A549 (cell line): ENCODE measurements around the gene NR2C2. TPM values are rescaled to one million over a fixed set of nuclear protein-coding genes. Genes with fewer than 3 reads are reported as not detected.

Experiments used
- ATAC-seq, 2 experiments: fragments of 200-7000 bp in 1 of 2; fragments of >200 bp in 1 of 2; cut with Nextera tagmentation in 1 of 2; cut with Tn5 transposase in 1 of 2; 3 replicates each; pipeline versions ENCODE4 v1.8.0 to v1.9.1; 2018 to 2020; ENCODE audit warnings: mild to moderate bottlenecking in 1 of 2, moderate library complexity in 1 of 2
- CTCF ChIA-PET: fragments of 300-600 bp; sonication (Branson Sonifier 250); formaldehyde crosslinking; extraction: SDS; loops from one replicate; lab custom pipeline; 2021; ENCODE audit warnings: antibody characterized with exemption, inconsistent platforms; lab: Yijun Ruan, JAX
- POLR2A ChIA-PET: fragments of 350-600 bp; formaldehyde crosslinking; extraction: SDS; loops from one replicate; lab custom pipeline; 2021; ENCODE audit warnings: antibody characterized with exemption, inconsistent platforms; lab: Yijun Ruan, JAX
- DNase-seq, 2 experiments: peaks; one replicate each; pipeline versions ENCODE4 v3.0.0 to v3.0.0-alpha.2; 2011 to 2016; ENCODE audit warnings: low read depth in 1 of 2, low spot score in 1 of 2
- FAIRE-seq: peaks from 2 replicates; lab custom pipeline; 2011; peaks lifted over from hg19 to GRCh38; lab: Jason Lieb, UNC
- H3K27ac ChIP-seq, 2 experiments: fragments of >200 bp; sonication (Bioruptor Twin); formaldehyde crosslinking; 3 replicates each; pipeline ENCODE4 v1.5.1; 2016 to 2017
- H3K4me1 ChIP-seq: fragments of >200 bp; sonication (Bioruptor Twin); formaldehyde crosslinking; 3 replicates; pipeline ENCODE4 v1.6.1; 2016
- H3K4me2 ChIP-seq: fragments of >200 bp; sonication (Bioruptor Twin); formaldehyde crosslinking; 3 replicates; pipeline ENCODE4 v1.6.1; 2016
- H3K4me3 ChIP-seq: fragments of >200 bp; sonication (Bioruptor Twin); formaldehyde crosslinking; 3 replicates; pipeline ENCODE4 v1.5.1; 2016
- H3K9me3 ChIP-seq: fragments of >200 bp; sonication (Bioruptor Twin); formaldehyde crosslinking; 3 replicates; pipeline ENCODE4 v1.6.1; 2016
- CBX8 ChIP-seq: fragments of 200-600 bp; sonication (generic); IDR thresholded peaks from 2 replicates; pipeline ENCODE4 v1.6.1; 2016
- CEBPB ChIP-seq, 2 experiments: fragments of >200 bp in 1 of 2; sonication (Bioruptor Twin) in 1 of 2; formaldehyde crosslinking in 1 of 2; IDR thresholded peaks; 2 replicates each; pipeline ENCODE4 v1.6.1; 2012 to 2016
- CTCF ChIP-seq: fragments of >200 bp; sonication (Bioruptor Twin); formaldehyde crosslinking; IDR thresholded peaks from 3 replicates; pipeline ENCODE4 v1.5.1; 2016
- EP300 ChIP-seq, 2 experiments: fragments of >200 bp; sonication (Bioruptor Twin); formaldehyde crosslinking; IDR thresholded peaks; 2 replicates in 1 of 2; 3 replicates in 1 of 2; pipeline ENCODE4 v1.6.1; 2016 to 2017
- FOSL2 ChIP-seq, 2 experiments: fragments of 450-650 bp in 1 of 2; fragments of >200 bp in 1 of 2; sonication (Bioruptor Twin) in 1 of 2; formaldehyde crosslinking; IDR thresholded peaks; 2 replicates each; pipeline versions ENCODE4 v1.5.0 to v1.6.1; 2016 to 2020; ENCODE audit warnings: mild to moderate bottlenecking in 1 of 2, moderate library complexity in 1 of 2
- HDAC2 ChIP-seq: fragments of 200-600 bp; sonication (generic); IDR thresholded peaks from 2 replicates; pipeline ENCODE4 v1.6.1; 2016
- HES2 ChIP-seq: fragments of >200 bp; sonication (Bioruptor Twin); formaldehyde crosslinking; IDR thresholded peaks from 2 replicates; pipeline ENCODE4 v1.6.1; 2016
- HEYL ChIP-seq: fragments of 250-450 bp; sonication (Bioruptor Pico); IDR thresholded peaks from 2 replicates; pipeline ENCODE4 v1.8.0; 2021; ENCODE audit warnings: mild to moderate bottlenecking, moderate library complexity
- HOXA7 ChIP-seq: fragments of 250-450 bp; sonication (Bioruptor Pico); IDR thresholded peaks from 2 replicates; pipeline ENCODE4 v1.5.0; 2020; ENCODE audit warnings: mild to moderate bottlenecking, moderate library complexity
- HOXB13 ChIP-seq: fragments of 250-450 bp; sonication (Bioruptor Pico); IDR thresholded peaks from 2 replicates; pipeline ENCODE4 v1.5.0; 2020; ENCODE audit warnings: low read depth, mild to moderate bottlenecking, moderate library complexity
- MAZ ChIP-seq: fragments of 150-350 bp; IDR thresholded peaks from 2 replicates; pipeline ENCODE4 v1.6.1; 2014; ENCODE audit warnings: antibody characterized with exemption, low read depth, low read length, borderline replicate concordance
- MYC ChIP-seq: IDR thresholded peaks from 2 replicates; pipeline ENCODE4 v1.6.1; 2012; ENCODE audit warnings: mild to moderate bottlenecking, inconsistent platforms, low read length, improper control_type of control experiment, borderline replicate concordance
- PHF8 ChIP-seq: fragments of 200-600 bp; sonication (generic); IDR thresholded peaks from 2 replicates; pipeline ENCODE4 v1.6.1; 2016; ENCODE audit warnings: low read depth, mild to moderate bottlenecking, antibody characterized with exemption, moderate library complexity, borderline replicate concordance
- POLR2A ChIP-seq: IDR thresholded peaks from 2 replicates; pipeline ENCODE4 v1.6.1; 2012; ENCODE audit warnings: mild to moderate bottlenecking, low read length
- POLR2AphosphoS2 ChIP-seq: conservative IDR thresholded peaks from 2 replicates; pipeline ENCODE4 v1.6.1; 2012; ENCODE audit warnings: low read length, improper control_type of control experiment, inconsistent platforms
- RAD21 ChIP-seq, 2 experiments: fragments of >200 bp in 1 of 2; sonication (Bioruptor Twin) in 1 of 2; formaldehyde crosslinking in 1 of 2; IDR thresholded peaks in 1 of 2; conservative IDR thresholded peaks in 1 of 2; 2 replicates in 1 of 2; 3 replicates in 1 of 2; pipeline ENCODE4 v1.6.1; 2012 to 2018; ENCODE audit warnings: inconsistent platforms in 1 of 2
- RARB ChIP-seq: fragments of 250-450 bp; sonication (Bioruptor Pico); IDR thresholded peaks from 2 replicates; pipeline ENCODE4 v1.8.0; 2021; ENCODE audit warnings: mild to moderate bottlenecking, moderate library complexity
- RFX5 ChIP-seq: fragments of 450-650 bp; IDR thresholded peaks from 2 replicates; pipeline ENCODE4 v1.7.1; 2014; ENCODE audit warnings: antibody characterized with exemption, mild to moderate bottlenecking, moderate library complexity
- SMC3 ChIP-seq: fragments of >200 bp; sonication (Bioruptor Twin); formaldehyde crosslinking; IDR thresholded peaks from 3 replicates; pipeline ENCODE4 v1.6.1; 2018; ENCODE audit warnings: inconsistent platforms
- SREBF2 ChIP-seq: fragments of 450-650 bp; IDR thresholded peaks from 2 replicates; pipeline ENCODE4 v1.6.1; 2014; ENCODE audit warnings: mild to moderate bottlenecking, moderate library complexity
- TFCP2L1 ChIP-seq: fragments of 250-450 bp; sonication (Bioruptor Pico); IDR thresholded peaks from 2 replicates; pipeline ENCODE4 v1.5.0; 2021; ENCODE audit warnings: mild to moderate bottlenecking
- TP53 ChIP-seq: fragments of 250-450 bp; sonication (Bioruptor Pico); IDR thresholded peaks from 2 replicates; pipeline ENCODE4 v1.5.0; 2021; ENCODE audit warnings: mild to moderate bottlenecking, moderate library complexity
- USF2 ChIP-seq: fragments of 450-650 bp; IDR thresholded peaks from 2 replicates; pipeline ENCODE4 v1.6.1; 2014; ENCODE audit warnings: antibody characterized with exemption
- ZC3H11A ChIP-seq: fragments of 450-650 bp; IDR thresholded peaks from 2 replicates; pipeline ENCODE4 v1.6.1; 2014; ENCODE audit warnings: antibody characterized with exemption, mild to moderate bottlenecking
- ZSCAN20 ChIP-seq: fragments of 250-450 bp; sonication (Bioruptor Pico); IDR thresholded peaks from 2 replicates; pipeline ENCODE4 v1.8.0; 2022; ENCODE audit warnings: mild to moderate bottlenecking, moderate library complexity
- WGBS: methylation state at CpG from one replicate; pipeline ENCODE4 v1.1.6; 2017; ENCODE audit errors: missing lambda C conversion rate; 5-methylcytosine and 5-hydroxymethylcytosine counted together
- polyA plus RNA-seq, 4 experiments: library from polyadenylated mRNA; depleted of rRNA in 3 of 4; stranded (reverse); fragments of >200 nt; fragmentation: RNase III in 1 of 4; extraction: RNeasy Plus Mini Kit Qiagen cat#74134 plus additional on column Dnase treatment in 1 of 4; gene quantifications; 2 replicates in 3 of 4; 3 replicates in 1 of 4; pipeline ENCODE4 v1.2.3, GENCODE V29; 2011 to 2017
- TF ChIP-seq, protein P1 (sequence below): fragments of 250-450 bp; sonication (Bioruptor Pico); IDR thresholded peaks from 2 replicates; pipeline ENCODE4 v1.5.0; 2020; ENCODE audit warnings: low read depth, mild to moderate bottlenecking, moderate library complexity
- TF ChIP-seq, protein P2 (sequence below): fragments of 250-450 bp; sonication (Bioruptor Pico); IDR thresholded peaks from 2 replicates; pipeline ENCODE4 v1.5.0; 2021; ENCODE audit warnings: mild to moderate bottlenecking, moderate library complexity, borderline replicate concordance

NR2C2 gene
- polyA plus RNA-seq, 2 of the 4 experiments (the other 2 are of a cell fraction): 14.6 to 20.2 TPM

DNA sequence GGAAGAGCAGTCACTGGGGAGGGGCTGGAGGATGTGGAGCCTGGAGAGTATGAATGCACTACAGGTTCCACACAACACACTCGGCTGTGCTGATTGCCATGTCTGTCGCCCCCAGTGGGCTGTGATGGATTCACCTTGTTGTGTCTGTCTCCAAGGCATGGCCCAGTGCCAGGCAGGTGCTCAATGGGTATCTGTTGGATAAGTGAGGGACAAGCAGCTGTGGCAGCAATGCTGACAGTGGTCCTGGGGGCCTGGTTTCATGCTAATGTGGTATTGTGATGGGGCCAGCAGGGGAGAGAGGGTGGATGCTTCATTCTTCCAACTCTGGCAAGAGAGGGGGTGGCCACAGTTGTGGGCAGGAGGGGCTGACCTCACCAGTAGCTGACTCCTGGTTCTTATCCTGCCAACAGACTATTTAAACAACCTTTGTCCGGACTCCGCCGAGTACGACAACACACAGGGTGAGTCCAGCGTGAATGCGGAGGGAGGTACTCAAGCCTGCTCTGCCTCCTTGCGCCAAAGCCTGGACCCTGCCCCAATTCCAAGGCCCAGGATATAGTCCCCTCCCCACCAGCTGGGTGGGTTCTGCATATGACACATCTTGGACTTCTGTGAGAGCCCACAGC, 47.3 kb upstream of the NR2C2 start (continued):
- TF ChIP-seq CTCF (no peak), CBX8 (no peak), MAZ (no peak), ZSCAN20 (CRISPR knock-in tag) (no peak), RAD21 (conservative IDR thresholded peaks at IDR 0.05 in 1 of 2, IDR thresholded peaks at IDR 0.05 in 1 of 2) (no peak)

DNA sequence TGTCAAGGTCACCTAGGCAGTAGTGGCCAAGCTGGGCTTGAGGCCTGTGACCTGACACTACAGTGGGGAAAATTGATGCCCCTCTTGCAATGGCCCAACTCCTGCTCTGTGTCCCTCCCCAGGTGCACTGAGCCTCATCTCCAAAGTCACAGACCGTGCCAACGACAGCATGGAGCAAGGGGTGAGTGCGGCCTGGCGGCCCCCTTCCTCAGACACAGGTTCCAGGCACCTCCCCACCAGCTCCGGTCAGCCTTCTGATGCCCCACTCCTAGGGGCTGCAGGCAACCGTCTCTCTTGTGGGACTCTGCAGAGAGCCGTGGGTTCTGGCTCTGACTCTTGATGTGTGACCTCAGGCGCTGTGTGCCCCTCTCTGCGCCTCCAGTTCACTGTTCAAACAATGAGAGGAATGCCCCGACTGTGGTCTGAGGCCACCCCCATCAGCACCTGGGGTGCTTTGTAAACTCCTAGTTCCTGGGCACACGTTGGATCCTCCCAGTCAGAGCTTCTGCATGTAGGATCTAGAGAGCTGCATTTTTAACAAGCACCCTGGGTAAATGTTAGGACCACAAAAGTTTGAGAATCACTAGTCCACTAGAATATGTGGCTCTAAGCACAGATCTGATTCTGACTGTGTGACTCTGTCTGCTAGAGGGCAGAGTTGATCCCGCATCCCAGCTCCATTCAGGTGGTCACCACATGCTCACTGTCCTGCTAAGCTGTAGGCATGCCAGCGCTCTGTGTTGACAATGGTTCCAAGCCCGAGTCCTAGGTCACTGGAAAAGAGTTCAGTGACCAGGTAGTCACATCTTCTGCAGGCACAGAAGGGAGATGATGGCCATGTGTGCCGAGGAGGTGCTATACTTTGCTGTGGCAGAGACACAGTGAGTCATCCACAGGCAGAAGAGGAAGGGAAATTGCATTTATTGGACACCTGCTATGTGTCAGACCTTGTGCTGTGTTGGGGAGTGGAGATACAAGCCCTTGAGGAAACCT, 46.2 kb upstream of the NR2C2 start:
- WGBS: 48% methylated on average over 15 of the region's 15 CpGs
- DNase-seq (no peak), FAIRE-seq (no peak), ATAC-seq (peak in 1 of 2 experiments; percentile 32; a peak in 2 of 6 replicates)
- Histone ChIP-seq H3K4me2 (no peak overlapping the region), H3K9me3 (peaks cover 20% of the 10 kb centered on the region), H3K4me1 (no peaks in the 10 kb centered on the region), H3K4me3 (no peak overlapping the region), H3K27ac (no peak overlapping the region)
- TF ChIP-seq RARB (CRISPR knock-in tag) (no peak), HEYL (CRISPR knock-in tag) (no peak), TP53 (CRISPR knock-in tag) (no peak), HOXB13 (CRISPR knock-in tag) (no peak), RFX5 (no peak), POLR2AphosphoS2 (no peak), ZSCAN20 (CRISPR knock-in tag) (no peak), SREBF2 (no peak), SMC3 (no peak), CEBPB (IDR thresholded peaks at IDR 0.05) (no peak), HOXA7 (no peak), HDAC2 (no peak)
- TF ChIP-seq, protein P1, sequence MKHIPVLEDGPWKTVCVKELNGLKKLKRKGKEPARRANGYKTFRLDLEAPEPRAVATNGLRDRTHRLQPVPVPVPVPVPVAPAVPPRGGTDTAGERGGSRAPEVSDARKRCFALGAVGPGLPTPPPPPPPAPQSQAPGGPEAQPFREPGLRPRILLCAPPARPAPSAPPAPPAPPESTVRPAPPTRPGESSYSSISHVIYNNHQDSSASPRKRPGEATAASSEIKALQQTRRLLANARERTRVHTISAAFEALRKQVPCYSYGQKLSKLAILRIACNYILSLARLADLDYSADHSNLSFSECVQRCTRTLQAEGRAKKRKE (CRISPR knock-in tag): no peak
- ChIA-PET CTCF (interaction anchor here (0.6 to 2.8 kb wide), 3 partner anchors 12 to 936 kb away, joined by 3 to 15 read pairs (median 3); no protein-coding TSS in a partner anchor), POLR2A (no interaction called here)

DNA sequence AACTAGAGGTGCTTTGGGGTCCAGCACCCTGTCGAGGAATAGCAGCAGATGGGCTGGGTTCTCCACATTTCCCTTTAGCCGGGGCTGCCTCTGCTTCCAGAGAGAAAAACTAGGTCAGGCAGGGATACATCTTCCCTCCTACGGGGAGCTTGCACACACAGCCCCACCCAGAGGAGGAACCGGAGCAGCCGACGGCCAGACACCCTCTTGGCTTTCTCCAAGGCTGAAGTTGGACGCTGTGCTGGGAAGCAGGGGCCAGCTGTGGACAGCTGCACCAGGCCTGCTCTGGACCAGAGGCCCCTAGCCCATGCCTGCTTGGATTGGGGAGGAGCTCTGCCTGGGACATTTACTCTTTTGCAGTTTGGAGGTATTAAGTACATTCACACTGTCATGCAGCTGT, 44.7 kb upstream of the NR2C2 start:
- Histone ChIP-seq H3K4me1 (no peaks in the 10 kb centered on the region), H3K9me3 (peaks cover 21% of the 10 kb centered on the region), H3K4me3 (no peak overlapping the region), H3K4me2 (no peak overlapping the region), H3K27ac (no peak overlapping the region)
- TF ChIP-seq MAZ: no peak
- TF ChIP-seq, protein P2, sequence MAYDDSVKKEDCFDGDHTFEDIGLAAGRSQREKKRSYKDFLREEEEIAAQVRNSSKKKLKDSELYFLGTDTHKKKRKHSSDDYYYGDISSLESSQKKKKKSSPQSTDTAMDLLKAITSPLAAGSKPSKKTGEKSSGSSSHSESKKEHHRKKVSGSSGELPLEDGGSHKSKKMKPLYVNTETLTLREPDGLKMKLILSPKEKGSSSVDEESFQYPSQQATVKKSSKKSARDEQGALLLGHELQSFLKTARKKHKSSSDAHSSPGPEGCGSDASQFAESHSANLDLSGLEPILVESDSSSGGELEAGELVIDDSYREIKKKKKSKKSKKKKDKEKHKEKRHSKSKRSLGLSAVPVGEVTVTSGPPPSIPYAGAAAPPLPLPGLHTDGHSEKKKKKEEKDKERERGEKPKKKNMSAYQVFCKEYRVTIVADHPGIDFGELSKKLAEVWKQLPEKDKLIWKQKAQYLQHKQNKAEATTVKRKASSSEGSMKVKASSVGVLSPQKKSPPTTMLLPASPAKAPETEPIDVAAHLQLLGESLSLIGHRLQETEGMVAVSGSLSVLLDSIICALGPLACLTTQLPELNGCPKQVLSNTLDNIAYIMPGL (CRISPR knock-in tag): no peak
- TF ChIP-seq MYC: no peak
- TF ChIP-seq FOSL2 (IDR thresholded peaks at IDR 0.05): no peak
- TF ChIP-seq FOSL2 (CRISPR knock-in tag; IDR thresholded peaks at IDR 0.05): no peak
- no peak for TF ChIP-seq USF2
- no peak for TF ChIP-seq EP300 (IDR thresholded peaks at IDR 0.05)
- no peak for TF ChIP-seq ZC3H11A
- TF ChIP-seq PHF8: no peak
- TF ChIP-seq RAD21 (conservative IDR thresholded peaks at IDR 0.05 in 1 of 2, IDR thresholded peaks at IDR 0.05 in 1 of 2): no peak
- no peak for TF ChIP-seq HES2
- no peak for TF ChIP-seq TFCP2L1 (CRISPR knock-in tag)
- no peak for TF ChIP-seq POLR2A
- WGBS: 27% methylated on average over 7 of the region's 7 CpGs
- no peak for DNase-seq
- CTCF ChIA-PET: interaction anchor here (0.9 to 2.8 kb wide), 2 partner anchors 14 to 18 kb away, joined by 3 to 15 read pairs; no protein-coding TSS in a partner anchor
- no peak for FAIRE-seq
- ATAC-seq: peak in 1 of 2 experiments; percentile 44; a peak in 2 of 6 replicates
- POLR2A ChIA-PET: no interaction called here
